ENCODE data around the gene MLN.

DNA sequence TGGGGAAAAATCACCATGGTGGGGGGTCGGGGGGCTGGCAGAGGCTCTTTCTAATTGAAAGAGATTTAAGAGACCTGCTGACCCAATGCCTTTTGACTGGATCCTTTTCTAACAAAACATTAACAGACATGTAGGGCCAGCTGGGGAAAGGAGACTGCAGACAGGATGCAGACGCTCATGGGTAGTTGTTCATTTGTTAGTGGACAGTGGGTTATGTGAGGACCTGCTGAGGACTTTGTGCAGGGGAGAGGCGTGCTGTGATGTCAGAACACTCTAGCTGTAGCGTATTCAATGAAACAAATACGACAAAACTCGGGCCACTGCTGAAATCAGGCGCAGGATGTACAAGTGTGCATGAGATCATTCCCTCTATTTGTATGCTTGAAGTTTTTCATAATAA lies 58.3 kb downstream of the MLN start:
- no peak for TF ChIP-seq SMC3 (IDR thresholded peaks at IDR 0.05; ENCODE audit: low read depth, low read length)
- TF ChIP-seq CTCF (conservative IDR thresholded peaks at IDR 0.05; ENCODE audit: low read depth, low read length), result no peak
- TF ChIP-seq MAZ (IDR thresholded peaks at IDR 0.05; ENCODE audit: borderline replicate concordance, low read depth, low read length), result no peak
- no peak for TF ChIP-seq POLR2A (IDR thresholded peaks at IDR 0.05; ENCODE audit: low read depth, low read length)
- no peak for TF ChIP-seq RFX5 (IDR thresholded peaks at IDR 0.05; ENCODE audit: low read depth, low read length)
- TF ChIP-seq RAD21 (IDR thresholded peaks at IDR 0.05; ENCODE audit: low read length), result no peak
- TF ChIP-seq, protein P1, sequence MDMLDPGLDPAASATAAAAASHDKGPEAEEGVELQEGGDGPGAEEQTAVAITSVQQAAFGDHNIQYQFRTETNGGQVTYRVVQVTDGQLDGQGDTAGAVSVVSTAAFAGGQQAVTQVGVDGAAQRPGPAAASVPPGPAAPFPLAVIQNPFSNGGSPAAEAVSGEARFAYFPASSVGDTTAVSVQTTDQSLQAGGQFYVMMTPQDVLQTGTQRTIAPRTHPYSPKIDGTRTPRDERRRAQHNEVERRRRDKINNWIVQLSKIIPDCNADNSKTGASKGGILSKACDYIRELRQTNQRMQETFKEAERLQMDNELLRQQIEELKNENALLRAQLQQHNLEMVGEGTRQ (IDR thresholded peaks at IDR 0.05; ENCODE audit: low read depth, low read length), result no peak
- no peak for TF ChIP-seq MXI1 (IDR thresholded peaks at IDR 0.05; ENCODE audit: borderline replicate concordance, low read depth, low read length)
- no peak for TF ChIP-seq FOS (IDR thresholded peaks at IDR 0.05; ENCODE audit: low read depth, low read length)
- TF ChIP-seq RCOR1 (IDR thresholded peaks at IDR 0.05; ENCODE audit: insufficient replicate concordance, low read length), result no peak
- TF ChIP-seq CEBPB (IDR thresholded peaks at IDR 0.05; ENCODE audit: low read depth, low read length), result no peak
- TF ChIP-seq CHD1 (IDR thresholded peaks at IDR 0.05; ENCODE audit: low read depth, low read length), result no peak
- no peak for TF ChIP-seq BHLHE40 (IDR thresholded peaks at IDR 0.05; ENCODE audit: low read depth, low read length)
- TF ChIP-seq MAFK (IDR thresholded peaks at IDR 0.05; ENCODE audit: low read depth, low read length), result no peak
